ENCODE results near the gene SLF2.

DNA sequence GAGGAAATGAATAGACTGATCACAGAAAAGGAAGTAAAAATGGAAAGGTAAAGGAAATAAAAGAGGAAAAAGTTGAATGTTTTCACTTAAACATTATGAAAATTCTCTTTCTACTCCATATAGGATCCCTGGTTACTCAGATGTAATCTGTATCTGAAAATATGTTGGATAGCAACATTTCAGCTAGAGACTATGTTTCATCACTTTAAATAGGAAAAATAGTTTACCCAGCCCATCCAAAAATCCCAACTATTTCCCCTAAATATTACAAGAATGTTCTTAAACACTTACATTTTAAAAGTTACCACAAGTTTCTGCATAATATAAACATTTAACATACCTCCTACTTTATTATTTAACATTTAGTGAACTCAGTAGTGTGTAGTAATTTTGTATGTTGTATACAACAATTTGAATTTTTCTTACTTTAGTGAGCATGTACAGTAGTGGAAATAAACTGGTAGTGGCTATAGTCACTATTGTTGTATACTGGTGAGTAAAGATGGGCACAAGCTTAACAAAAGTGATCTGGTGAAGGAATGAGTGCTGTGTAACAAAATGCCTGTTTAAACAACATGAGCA is 27.1 kb downstream of the SLF2 start:
- TF ChIP-seq TCF7L2 (IDR thresholded peaks at IDR 0.05; ENCODE audit: low read depth, low read length) (no peak), TAF1 (IDR thresholded peaks at IDR 0.05; ENCODE audit: control insufficient read depth, extremely low read depth, insufficient read depth, low read length, severe bottlenecking) (no peak), NONO (IDR thresholded peaks at IDR 0.05; ENCODE audit: low read depth in 2 of 2, low read length in 1 of 2) (no peak), POLR2A (conservative IDR thresholded peaks at IDR 0.05) (no peak), MXI1 (IDR thresholded peaks at IDR 0.05; ENCODE audit: low read depth, low read length) (no peak), ZFX (CRISPR knock-in tag; IDR thresholded peaks at IDR 0.05) (no peak), SP1 (CRISPR knock-in tag; IDR thresholded peaks at IDR 0.05) (no peak), USF2 (CRISPR knock-in tag; IDR thresholded peaks at IDR 0.05) (no peak), PCBP1 (IDR thresholded peaks at IDR 0.05; ENCODE audit: low read depth, low read length, poor library complexity, severe bottlenecking) (no peak), HMGXB4 (CRISPR knock-in tag; IDR thresholded peaks at IDR 0.05) (no peak), ARNT (IDR thresholded peaks at IDR 0.05) (no peak), L3MBTL2 (IDR thresholded peaks at IDR 0.05) (no peak)
- TF ChIP-seq, protein P1, sequence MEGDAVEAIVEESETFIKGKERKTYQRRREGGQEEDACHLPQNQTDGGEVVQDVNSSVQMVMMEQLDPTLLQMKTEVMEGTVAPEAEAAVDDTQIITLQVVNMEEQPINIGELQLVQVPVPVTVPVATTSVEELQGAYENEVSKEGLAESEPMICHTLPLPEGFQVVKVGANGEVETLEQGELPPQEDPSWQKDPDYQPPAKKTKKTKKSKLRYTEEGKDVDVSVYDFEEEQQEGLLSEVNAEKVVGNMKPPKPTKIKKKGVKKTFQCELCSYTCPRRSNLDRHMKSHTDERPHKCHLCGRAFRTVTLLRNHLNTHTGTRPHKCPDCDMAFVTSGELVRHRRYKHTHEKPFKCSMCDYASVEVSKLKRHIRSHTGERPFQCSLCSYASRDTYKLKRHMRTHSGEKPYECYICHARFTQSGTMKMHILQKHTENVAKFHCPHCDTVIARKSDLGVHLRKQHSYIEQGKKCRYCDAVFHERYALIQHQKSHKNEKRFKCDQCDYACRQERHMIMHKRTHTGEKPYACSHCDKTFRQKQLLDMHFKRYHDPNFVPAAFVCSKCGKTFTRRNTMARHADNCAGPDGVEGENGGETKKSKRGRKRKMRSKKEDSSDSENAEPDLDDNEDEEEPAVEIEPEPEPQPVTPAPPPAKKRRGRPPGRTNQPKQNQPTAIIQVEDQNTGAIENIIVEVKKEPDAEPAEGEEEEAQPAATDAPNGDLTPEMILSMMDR (IDR thresholded peaks at IDR 0.05 in 2 of 3, conservative IDR thresholded peaks at IDR 0.05 in 1 of 3; ENCODE audit: insufficient read depth in 2 of 3, low read depth in 1 of 3, low read length in 3 of 3) = no peak
